Stimulated activated CD8-positive, alpha-beta memory T cell treated with anti-CD3 and anti-CD28 coated beads, Interleukin-12 subunit alpha, Interleukin-12 subunit beta, amount 100 ng/mL, for 24 hours (primary cell): ENCODE data around the gene SLC5A3.

ENCODE experiments used
- DNase-seq: peaks from one replicate; pipeline ENCODE4 v3.0.0-alpha.2; 2020; ENCODE audit errors: extremely low read depth

SLC5A3 gene

GRCh38 chr21:34071683-34072082 lies 1.7 kb upstream of the SLC5A3 start:
- DNase-seq, result no peak

- DNase-seq, result no peak
These were observed 990 bp upstream of the SLC5A3 start for GRCh38 chr21:34072145-34073031.

DNA sequence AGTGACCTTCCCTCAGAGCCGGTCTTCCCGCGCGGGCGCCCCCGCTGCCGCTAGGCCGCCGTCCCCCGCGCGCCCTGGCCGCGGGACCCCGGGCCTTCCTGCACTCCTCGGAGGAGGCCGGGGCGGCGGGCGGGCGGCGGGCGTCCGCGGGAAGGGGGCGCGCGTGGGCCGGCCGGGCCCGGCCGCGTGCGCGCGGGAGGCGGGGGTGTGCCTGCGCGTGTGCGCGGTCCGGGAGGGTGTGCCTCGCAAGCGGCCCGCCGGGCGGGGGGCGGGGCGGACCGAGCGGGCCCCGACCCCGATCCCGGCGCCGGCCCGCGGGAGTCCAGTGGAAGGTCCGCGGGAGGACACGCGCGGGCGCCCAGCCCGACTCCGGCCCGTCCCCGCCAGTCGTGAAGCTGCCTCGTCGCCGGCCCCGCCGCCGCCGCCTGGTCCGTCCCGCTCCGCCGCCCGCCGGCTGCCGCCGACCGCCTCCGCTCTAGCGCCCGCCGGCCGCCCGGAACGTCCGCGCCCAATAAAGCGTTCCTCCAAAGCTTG lies 438 bp downstream of the SLC5A3 start:
- no peak for DNase-seq

DNA sequence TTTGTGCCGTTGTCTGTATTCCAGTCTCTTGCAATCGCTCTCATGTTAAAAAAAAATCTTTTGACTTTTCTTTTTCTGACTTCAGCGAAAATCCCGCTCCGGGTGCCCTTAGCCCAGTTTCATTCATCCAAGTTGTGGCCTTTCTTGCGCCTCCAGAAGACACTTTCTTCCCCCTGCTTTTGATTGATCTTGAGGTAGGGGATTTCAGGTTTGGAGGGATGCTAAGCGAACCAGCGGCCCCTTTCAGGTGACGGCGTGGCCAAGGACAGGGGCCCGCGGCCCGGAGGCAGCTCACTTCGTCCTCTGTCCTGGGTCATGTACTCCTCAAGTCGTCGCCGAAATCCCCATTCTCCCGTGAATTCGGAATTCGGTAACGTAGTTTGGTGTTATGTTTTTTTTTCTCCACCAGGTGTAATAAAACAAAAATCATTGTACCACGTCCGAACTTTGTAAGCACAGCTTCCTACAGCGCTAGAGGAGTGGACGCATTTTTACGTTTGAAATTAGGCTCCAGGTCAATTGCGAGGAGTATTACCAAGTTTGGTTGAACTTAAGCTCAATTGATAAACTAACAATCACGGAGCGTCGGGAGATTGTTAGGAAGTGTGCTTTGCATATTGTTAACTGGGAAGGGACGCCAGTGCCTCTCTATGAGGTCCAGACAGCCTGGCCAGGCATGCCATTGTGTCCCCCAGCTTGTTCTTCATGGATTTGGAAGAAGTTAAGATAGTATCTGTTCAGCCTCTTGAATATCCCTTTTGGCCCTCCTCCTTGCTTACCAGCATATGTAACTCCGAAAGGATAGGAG lies 1.1 kb downstream of the SLC5A3 start:
- no peak for DNase-seq

DNA sequence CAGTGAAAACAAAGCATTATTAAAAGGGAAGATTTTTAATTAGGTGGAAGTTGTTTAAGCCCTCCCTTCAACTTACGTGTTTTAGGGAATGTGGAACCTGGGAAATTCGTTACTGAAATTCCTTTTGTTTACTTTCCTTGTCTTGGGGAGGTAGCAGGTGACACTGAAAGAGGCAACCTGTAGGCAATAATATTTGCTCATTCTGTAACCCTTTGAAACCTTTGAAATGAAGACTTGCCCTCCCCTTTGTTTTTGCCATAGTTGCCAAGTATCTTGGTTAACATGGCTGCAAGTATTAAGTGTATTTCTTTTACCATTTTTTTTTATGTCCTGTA lies 1.7 kb downstream of the SLC5A3 start:
- no peak for DNase-seq

- no peak for DNase-seq
These were observed 2.6 kb downstream of the SLC5A3 start for GRCh38 chr21:34075760-34076660.

GRCh38 chr21:34076835-34077234 lies 3.5 kb downstream of the SLC5A3 start:
- no peak for DNase-seq

- DNase-seq, result no peak
These were observed 4.5 kb downstream of the SLC5A3 start for GRCh38 chr21:34077888-34078287.

GRCh38 chr21:34078915-34079314 lies 5.5 kb downstream of the SLC5A3 start:
- no peak for DNase-seq

DNA sequence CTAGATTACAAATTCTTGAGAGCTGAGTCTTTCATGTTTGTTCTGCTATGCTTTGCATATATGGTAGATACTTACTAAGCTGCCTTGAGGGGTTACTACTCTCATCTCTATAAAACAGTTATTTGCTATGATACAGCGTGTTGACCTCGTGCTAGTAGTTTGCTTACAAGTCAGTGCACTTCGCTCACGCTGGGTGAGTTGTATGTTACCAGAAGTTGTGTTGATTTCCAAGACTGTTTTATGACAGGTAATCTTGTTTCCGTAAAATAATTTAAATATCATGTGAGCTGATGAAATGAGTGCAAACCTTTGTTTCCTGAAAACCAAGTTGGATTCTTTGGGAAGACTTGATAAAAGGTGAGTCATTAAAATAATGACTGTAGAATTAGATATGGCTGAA lies 7.3 kb downstream of the SLC5A3 start:
- no peak for DNase-seq

GRCh38 chr21:34082769-34083168 lies 9.4 kb downstream of the SLC5A3 start:
- DNase-seq, result no peak

DNA sequence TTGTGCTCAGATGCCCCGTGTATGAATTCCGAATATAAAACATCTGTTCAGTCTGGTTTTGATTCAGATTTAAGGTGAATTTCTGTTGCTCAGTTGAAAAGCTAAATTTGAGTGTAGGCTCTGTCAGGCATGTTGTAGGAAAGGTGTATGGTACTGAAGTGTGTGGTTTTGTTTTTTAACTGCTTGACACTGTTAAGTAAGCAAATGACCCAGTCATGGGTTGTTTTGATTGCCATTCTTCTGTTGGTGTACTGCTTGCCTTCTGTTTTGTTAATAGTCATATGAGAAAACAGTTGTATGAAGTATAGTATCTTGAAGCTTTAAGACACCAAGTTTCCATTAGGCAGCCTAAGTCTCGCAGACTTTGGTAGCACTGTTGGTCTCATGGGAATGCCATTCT lies 10.0 kb downstream of the SLC5A3 start:
- DNase-seq, result no peak

DNA sequence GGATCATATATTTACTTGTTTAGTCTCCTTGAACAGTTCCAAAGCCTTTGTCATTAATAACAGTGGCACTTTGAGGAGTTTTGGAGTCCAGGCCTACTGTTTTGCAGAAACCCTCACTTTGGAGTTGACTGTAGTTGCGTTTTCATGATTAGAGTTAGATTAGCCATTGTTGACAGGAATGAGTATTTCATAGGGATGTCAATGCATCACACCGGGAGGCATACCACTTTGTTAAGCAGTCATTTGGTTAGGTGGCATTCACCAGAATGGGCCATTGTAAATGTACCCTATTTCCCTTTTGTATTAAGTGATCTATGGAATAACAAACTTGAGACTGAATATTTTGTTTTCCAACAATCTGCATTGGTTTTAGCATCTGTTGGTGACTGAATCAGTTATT lies 11.8 kb downstream of the SLC5A3 start:
- no peak for DNase-seq

DNA sequence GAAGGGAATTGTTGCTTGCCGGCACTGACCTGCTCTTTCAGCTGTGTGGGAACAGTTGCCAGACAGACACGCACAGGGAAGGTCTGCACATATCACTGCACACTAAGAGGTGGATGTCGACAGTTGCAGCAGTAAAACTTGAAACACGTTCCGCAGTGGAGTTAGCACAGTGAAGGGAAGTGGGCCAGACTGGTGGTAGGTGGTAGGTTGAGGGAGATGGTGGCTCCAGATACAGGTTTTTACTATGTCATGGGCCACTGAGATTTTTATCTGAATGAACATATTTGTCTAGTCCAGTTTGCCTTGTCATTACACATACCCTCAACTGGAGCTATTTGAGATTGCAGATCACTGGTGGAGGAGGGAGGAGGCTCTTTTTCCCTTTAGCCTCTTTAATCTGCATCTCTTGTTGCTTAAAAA lies 13.5 kb downstream of the SLC5A3 start:
- no peak for DNase-seq

DNA sequence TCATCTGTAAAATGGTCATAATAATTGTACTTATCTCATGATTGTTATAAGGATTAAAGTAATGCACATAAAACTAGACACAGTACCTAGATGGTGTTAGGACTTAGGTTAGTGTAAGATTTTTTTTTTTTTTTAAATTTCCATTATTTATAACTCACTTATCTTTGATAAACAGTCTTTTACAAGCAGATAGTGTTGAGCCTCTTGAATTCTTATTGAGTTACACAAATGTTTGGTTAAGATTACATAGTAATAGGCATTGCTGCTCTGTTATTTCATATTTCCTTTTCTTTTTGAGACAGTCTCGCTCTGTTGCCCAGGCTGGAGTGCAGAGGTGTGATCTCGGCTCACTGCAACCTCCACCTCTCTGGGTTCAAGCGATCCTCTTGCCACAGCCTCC lies 15.4 kb downstream of the SLC5A3 start:
- no peak for DNase-seq

GRCh38 chr21:34091032-34091431 lies 17.7 kb downstream of the SLC5A3 start:
- no peak for DNase-seq

GRCh38 chr21:34091607-34092006 lies 18.2 kb downstream of the SLC5A3 start:
- no peak for DNase-seq

- no peak for DNase-seq
These were observed 19.0 kb downstream of the SLC5A3 start for GRCh38 chr21:34092262-34092921.

GRCh38 chr21:34093083-34093482 lies 19.7 kb downstream of the SLC5A3 start:
- DNase-seq, result no peak

DNA sequence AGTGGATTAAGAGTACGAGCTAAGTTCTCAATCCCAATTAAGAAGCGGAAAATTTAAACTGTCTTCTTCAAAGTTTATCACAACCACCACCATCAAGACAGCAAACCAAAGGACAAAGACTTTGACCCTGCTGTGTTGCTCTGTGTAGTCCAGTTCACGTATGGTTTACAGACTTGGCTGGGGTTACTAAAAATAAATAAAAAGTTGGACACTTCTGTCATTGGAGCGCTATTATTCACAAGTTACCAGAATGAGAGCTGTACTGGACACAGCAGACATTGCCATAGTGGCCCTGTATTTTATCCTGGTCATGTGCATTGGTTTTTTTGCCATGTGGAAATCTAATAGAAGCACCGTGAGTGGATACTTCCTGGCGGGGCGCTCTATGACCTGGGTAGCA lies 21.6 kb downstream of the SLC5A3 start:
- DNase-seq, result no peak

GRCh38 chr21:34097442-34097841 lies 24.1 kb downstream of the SLC5A3 start:
- no peak for DNase-seq
